Neural progenitor cell (in vitro differentiated cells): ENCODE results near the gene GIT2.

Source experiments
- CTCF ChIP-seq: fragments of 200-600 bp; sonication (generic); IDR thresholded peaks from 2 replicates; pipeline ENCODE4 v1.5.1; 2017; ENCODE audit warnings: antibody characterized with exemption, mild to moderate bottlenecking
- EZH2 ChIP-seq: fragments of 200-600 bp; sonication (generic); IDR thresholded peaks from 2 replicates; pipeline ENCODE4 v1.6.1; 2017; ENCODE audit warnings: antibody characterized with exemption, mild to moderate bottlenecking, moderate library complexity
- EZH2phosphoT487 ChIP-seq: fragments of 200-600 bp; sonication (generic); IDR thresholded peaks from 2 replicates; pipeline ENCODE4 v1.6.1; 2017; ENCODE audit warnings: antibody characterized with exemption

GRCh38 chr12:109928058-109928656 is 68.0 kb downstream of the GIT2 start:
- no peak for TF ChIP-seq CTCF
- TF ChIP-seq EZH2phosphoT487, result no peak
- TF ChIP-seq EZH2, result no peak
